Peyer's patch (tissue), 4 donors: Measurements from ENCODE around the gene PKP3.
"Not testable (repeated sequence)": the region's sequence is repeated elsewhere in the genome, so short reads cannot be mapped to it uniquely, and the experiment has no call there.

Experiments
- CTCF ChIP-seq, 6 experiments: fragments of 450-650 bp in 4 of 6; fragments of 200-600 bp in 2 of 6; sonication (generic) in 1 of 6; IDR thresholded peaks; one replicate each; pipeline ENCODE4 v1.5.1; 2017 to 2019; ENCODE audit warnings: antibody characterized with exemption in 6 of 6, mild to moderate bottlenecking in 3 of 6, moderate library complexity in 1 of 6
- POLR2A ChIP-seq, 2 donors: fragments of 450-650 bp; IDR thresholded peaks; one replicate each; pipeline ENCODE4 v1.5.1; 2017; ENCODE audit warnings: antibody characterized with exemption in 2 of 2, mild to moderate bottlenecking in 2 of 2, moderate library complexity in 2 of 2

DNA sequence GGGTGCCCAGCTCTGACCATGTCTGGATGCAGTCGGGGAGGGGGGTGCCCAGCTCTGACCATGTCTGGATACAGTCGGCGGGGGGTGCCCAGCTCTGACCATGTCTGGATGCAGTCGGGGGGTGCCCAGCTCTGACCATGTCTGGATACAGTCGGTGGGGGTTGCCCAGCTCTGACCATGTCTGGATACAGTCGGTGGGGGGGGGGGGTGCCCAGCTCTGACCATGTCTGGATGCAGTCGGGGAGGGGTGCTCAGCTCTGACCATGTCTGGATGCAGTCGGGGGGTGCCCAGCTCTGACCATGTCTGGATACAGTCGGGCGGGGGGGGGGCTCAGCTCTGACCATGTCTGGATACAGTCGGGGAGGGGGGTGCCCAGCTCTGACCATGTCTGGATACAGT, 17.5 kb downstream of the PKP3 start:
- not testable (repeated sequence) for TF ChIP-seq CTCF, POLR2A (IDR thresholded peaks at IDR 0.05)
